Neural crest cell (in vitro differentiated cells): ENCODE measurements around the gene CD59. TPM values are rescaled to one million over a fixed set of nuclear protein-coding genes. Genes with fewer than 3 reads are reported as not detected.
A peak's percentile ranks its signal among the peaks of the same experiment; 100 is the strongest.

Source experiments
- DNase-seq: peaks from one replicate; pipeline ENCODE4 v3.0.0; 2021; ENCODE audit warnings: low read depth, mixed read lengths, low spot score
- H3K27ac Mint-ChIP-seq: one replicate; pipeline ENCODE4 v1.8.0; 2021; ENCODE audit warnings: mild to moderate bottlenecking, mixed read lengths; ENCODE audit not compliant: unreplicated experiment
- H3K27me3 Mint-ChIP-seq: 2 replicates; pipeline ENCODE4 v1.8.0; 2021; ENCODE audit warnings: low read depth, mild to moderate bottlenecking, mixed read lengths
- H3K36me3 Mint-ChIP-seq: 2 replicates; pipeline ENCODE4 v1.8.0; 2021; ENCODE audit warnings: low read depth, mild to moderate bottlenecking, mixed read lengths
- H3K4me1 Mint-ChIP-seq: 2 replicates; pipeline ENCODE4 v1.8.0; 2021; ENCODE audit warnings: mixed read lengths
- H3K4me3 Mint-ChIP-seq: one replicate; pipeline ENCODE4 v1.8.0; 2021; ENCODE audit warnings: mild to moderate bottlenecking, mixed read lengths
- H3K9me3 Mint-ChIP-seq: 2 replicates; pipeline ENCODE4 v1.8.0; 2021; ENCODE audit warnings: mixed read lengths
- CTCF ChIP-seq: fragments of 200-600 bp; sonication (generic); conservative IDR thresholded peaks from 2 replicates; pipeline ENCODE4 v1.5.0; 2021; ENCODE audit warnings: antibody characterized with exemption, mild to moderate bottlenecking
- total RNA-seq: library from RNA; stranded (reverse); gene quantifications from 2 replicates; pipeline ENCODE4 v1.2.1, GENCODE V29; 2021

CD59 gene
- total RNA-seq, 1 donor from 2014 or later = 86.3 TPM

GRCh38 chr11:33724644-33725035, 11.6 kb downstream of the CD59 start:
- H3K36me3 Mint-ChIP-seq = peaks cover 21% of the 10 kb centered on the region
- DNase-seq = no peak
- no peaks in the 10 kb centered on the region for H3K27me3 Mint-ChIP-seq
- H3K9me3 Mint-ChIP-seq = peaks cover 3% of the 10 kb centered on the region
- peaks cover 41% of the 10 kb centered on the region for H3K4me1 Mint-ChIP-seq
- H3K27ac Mint-ChIP-seq = peak overlapping the region; percentile 58
- no peak for TF ChIP-seq CTCF
- H3K4me3 Mint-ChIP-seq = no peak overlapping the region

GRCh38 chr11:33723238-33723881, 12.9 kb downstream of the CD59 start:
- Mint-ChIP-seq H3K36me3 (peaks cover 18% of the 10 kb centered on the region), H3K27ac (no peak overlapping the region), H3K27me3 (no peaks in the 10 kb centered on the region), H3K9me3 (no peaks in the 10 kb centered on the region), H3K4me1 (peaks cover 38% of the 10 kb centered on the region), H3K4me3 (no peak overlapping the region)
- DNase-seq = no peak
- TF ChIP-seq CTCF = no peak

- H3K36me3 Mint-ChIP-seq = peaks cover 14% of the 10 kb centered on the region
- no peak for DNase-seq
- no peak overlapping the region for H3K27ac Mint-ChIP-seq
- H3K9me3 Mint-ChIP-seq = no peaks in the 10 kb centered on the region
- peaks cover 38% of the 10 kb centered on the region for H3K4me1 Mint-ChIP-seq
- H3K27me3 Mint-ChIP-seq = no peaks in the 10 kb centered on the region
- no peak overlapping the region for H3K4me3 Mint-ChIP-seq
- no peak for TF ChIP-seq CTCF
Observed at GRCh38 chr11:33722590-33723234, 13.5 kb downstream of the CD59 start.

GRCh38 chr11:33721984-33722383, 14.2 kb downstream of the CD59 start:
- Mint-ChIP-seq H3K9me3 (no peaks in the 10 kb centered on the region), H3K36me3 (peaks cover 11% of the 10 kb centered on the region), H3K4me1 (peaks cover 38% of the 10 kb centered on the region), H3K4me3 (no peak overlapping the region), H3K27me3 (no peaks in the 10 kb centered on the region), H3K27ac (no peak overlapping the region)
- no peak for DNase-seq
- no peak for TF ChIP-seq CTCF

GRCh38 chr11:33721426-33721825, 14.8 kb downstream of the CD59 start:
- Mint-ChIP-seq H3K27me3 (no peaks in the 10 kb centered on the region), H3K4me3 (no peak overlapping the region), H3K9me3 (no peaks in the 10 kb centered on the region), H3K36me3 (peaks cover 11% of the 10 kb centered on the region), H3K4me1 (peaks cover 38% of the 10 kb centered on the region), H3K27ac (no peak overlapping the region)
- no peak for TF ChIP-seq CTCF
- DNase-seq = no peak
